Uterus (tissue), 2 donors: ENCODE data around the gene TMEM178A.

Experiments used
- CTCF ChIP-seq, 4 experiments: fragments of 200-600 bp in 2 of 4; fragments of 450-650 bp in 2 of 4; sonication (generic) in 2 of 4; IDR thresholded peaks; one replicate each; pipeline ENCODE4 v1.5.1; 2016 to 2019; ENCODE audit warnings: antibody characterized with exemption in 4 of 4, mild to moderate bottlenecking in 2 of 4, moderate library complexity in 1 of 4
- POLR2A ChIP-seq, 2 donors: fragments of 450-650 bp; IDR thresholded peaks; one replicate each; pipeline ENCODE4 v1.6.1; 2016; ENCODE audit warnings: antibody characterized with exemption in 2 of 2, mild to moderate bottlenecking in 1 of 2, moderate library complexity in 1 of 2

GRCh38 chr2:39623917-39624316 lies 41.8 kb upstream of the TMEM178A start:
- no peak for TF ChIP-seq CTCF (IDR thresholded peaks at IDR 0.05)
- no peak for TF ChIP-seq POLR2A (IDR thresholded peaks at IDR 0.05)
